GM12872 (cell line): ENCODE results near the gene SPEM1.

ENCODE experiments used
- TF ChIP-seq, protein P1 (sequence below): IDR thresholded peaks from 3 replicates; pipeline ENCODE4 v1.5.1; 2011; ENCODE audit warnings: low read depth, mild to moderate bottlenecking, low read length, moderate library complexity; ENCODE audit not compliant: insufficient read depth

SPEM1 gene

DNA sequence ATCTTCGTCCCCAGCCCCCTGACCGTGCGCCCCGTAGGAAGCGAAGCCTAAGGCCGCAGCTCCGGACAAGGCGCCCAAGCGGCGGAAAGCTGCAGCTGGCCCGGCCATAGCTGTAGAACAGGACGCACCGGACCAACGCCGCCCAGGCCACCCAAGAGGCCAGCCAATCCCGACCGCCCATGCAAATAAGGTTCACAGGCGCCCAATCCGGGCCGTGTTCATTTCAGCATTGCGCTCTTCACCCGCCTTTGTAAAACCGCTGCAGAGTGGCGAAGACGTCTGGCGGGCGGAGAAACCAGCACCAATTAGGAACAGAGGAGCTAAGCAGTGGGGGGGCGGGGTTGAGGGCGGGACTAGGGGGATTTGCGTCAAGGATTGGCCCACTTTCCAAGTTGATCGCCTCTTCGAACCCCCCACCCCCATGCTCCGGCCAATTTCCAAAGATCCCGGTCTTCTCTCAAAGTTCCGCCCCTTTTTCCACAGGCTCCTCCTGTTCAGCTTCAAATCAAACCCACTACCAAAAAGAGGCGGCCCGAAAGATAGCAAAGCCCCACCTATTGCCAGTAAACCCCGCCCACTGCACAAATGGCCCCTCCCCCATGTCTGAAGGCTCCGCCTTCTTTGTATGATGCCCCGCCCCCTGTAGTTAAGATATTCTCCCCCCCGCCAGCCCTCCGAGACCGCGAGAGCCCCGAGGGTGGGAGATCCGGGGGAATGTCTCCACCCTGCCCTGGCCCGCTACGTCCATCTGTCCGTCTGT is 16.0 kb upstream of the SPEM1 start, which contains the start of gene TMEM256:
TSS of gene TMEM256 (minus strand) at position 121 of the 760 bp plus-strand sequence. CDS start at position 108, 13 bp downstream.
- TF ChIP-seq, protein P1, sequence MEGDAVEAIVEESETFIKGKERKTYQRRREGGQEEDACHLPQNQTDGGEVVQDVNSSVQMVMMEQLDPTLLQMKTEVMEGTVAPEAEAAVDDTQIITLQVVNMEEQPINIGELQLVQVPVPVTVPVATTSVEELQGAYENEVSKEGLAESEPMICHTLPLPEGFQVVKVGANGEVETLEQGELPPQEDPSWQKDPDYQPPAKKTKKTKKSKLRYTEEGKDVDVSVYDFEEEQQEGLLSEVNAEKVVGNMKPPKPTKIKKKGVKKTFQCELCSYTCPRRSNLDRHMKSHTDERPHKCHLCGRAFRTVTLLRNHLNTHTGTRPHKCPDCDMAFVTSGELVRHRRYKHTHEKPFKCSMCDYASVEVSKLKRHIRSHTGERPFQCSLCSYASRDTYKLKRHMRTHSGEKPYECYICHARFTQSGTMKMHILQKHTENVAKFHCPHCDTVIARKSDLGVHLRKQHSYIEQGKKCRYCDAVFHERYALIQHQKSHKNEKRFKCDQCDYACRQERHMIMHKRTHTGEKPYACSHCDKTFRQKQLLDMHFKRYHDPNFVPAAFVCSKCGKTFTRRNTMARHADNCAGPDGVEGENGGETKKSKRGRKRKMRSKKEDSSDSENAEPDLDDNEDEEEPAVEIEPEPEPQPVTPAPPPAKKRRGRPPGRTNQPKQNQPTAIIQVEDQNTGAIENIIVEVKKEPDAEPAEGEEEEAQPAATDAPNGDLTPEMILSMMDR = no peak

DNA sequence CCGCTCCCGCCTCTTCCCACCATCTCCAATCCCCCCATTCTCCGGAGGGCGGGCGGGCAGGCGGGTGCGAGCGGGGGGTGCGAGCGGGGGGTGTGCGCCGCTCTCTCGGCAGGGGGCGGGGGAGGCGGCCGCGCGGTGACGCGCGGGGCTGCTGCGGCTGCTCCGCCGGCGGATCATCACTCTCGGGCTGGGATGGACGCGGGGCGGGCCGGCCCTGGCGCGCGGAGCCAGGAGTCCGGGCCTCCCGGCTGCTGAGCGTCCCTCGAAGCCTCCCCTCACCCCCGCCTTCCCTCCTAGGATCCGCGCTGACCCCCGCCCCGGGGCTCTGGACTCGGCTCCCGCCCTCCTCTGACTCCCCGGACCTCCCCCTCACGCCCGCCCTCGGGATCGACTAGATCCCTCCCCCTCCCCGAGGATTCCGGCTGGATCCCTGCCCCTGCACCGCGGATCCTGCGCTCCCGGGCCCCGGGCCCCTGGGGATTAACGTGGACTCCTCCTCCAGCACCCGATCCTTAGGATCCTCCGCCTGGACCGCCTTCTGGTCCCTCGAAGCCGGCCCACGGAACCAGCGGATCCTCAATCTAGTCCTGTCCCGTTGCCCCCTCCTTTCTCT is 15.3 kb upstream of the SPEM1 start:
- TF ChIP-seq, protein P1 = no peak

DNA sequence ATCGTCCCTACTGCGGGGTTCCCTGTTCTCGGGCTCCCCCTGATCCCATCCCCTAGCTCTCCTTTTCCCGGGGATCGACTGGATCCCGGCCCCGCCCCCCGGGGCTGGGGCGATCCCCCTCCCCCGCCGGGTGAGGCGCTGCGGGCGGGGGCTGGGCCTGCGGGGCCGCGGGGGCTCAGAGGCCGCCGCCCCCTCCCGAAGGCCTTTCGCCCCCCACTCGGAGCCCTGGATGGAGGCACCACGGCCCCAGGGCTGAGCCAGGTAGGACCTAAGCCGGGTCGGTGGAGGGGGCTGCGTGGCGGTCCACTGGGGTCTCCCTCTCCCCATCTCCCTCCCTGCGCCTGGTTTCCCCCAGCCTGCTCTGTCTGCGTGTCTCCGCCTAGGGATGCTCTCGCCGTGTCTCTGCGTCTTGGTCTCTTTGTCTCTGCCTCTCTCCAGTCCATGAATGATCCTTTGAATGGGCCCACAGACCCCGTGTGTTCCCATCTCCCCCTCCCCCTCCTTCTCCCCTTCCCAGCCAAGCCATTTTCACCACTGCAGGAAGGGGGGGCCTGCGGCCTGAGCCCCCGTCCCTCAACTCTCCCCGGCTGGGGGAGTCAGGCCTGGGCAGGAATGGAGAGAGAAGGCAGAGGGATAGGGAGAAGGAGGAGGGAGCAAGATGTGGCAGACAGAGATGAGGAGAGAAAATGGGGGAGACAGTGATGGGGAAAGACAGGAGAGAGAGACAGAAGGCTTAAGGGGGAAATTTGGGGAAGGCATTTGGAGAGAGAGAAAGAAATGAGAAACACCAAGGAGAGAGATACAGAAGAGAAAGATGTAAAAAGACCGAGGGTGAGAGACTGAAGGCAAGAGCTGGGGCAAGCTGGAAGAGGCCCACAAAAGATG is 14.5 kb upstream of the SPEM1 start:
- TF ChIP-seq, protein P1 = no peak

DNA sequence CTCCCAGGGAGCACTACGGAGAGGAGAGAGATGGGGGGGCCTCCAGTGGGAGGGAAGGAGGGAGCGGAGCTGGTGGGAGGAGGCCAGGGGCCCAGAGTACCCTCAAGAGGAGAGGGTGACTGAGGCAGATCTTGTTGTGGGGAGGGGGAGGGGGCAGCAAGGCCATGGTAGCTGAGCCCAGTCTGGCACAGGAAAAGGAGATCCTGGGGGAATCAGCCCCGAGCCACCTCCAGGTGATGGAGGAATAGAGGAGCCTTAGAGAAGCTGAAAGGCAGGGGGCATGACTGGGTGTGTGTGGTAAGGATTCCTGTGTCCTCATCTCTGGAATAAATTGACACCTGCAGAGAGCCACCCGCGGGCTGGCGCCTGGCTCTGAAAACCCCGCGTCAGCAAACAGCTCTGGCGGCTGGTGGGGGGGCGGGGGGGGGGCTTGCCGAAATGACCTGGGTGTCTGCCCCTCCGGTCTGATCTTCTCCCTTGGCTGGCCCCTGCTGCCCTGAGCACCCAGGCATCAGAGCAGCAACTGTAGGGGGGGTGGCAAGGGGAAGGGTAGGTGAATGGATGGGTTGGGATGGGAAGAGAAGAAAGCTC is 13.8 kb upstream of the SPEM1 start:
- TF ChIP-seq, protein P1 = no peak

DNA sequence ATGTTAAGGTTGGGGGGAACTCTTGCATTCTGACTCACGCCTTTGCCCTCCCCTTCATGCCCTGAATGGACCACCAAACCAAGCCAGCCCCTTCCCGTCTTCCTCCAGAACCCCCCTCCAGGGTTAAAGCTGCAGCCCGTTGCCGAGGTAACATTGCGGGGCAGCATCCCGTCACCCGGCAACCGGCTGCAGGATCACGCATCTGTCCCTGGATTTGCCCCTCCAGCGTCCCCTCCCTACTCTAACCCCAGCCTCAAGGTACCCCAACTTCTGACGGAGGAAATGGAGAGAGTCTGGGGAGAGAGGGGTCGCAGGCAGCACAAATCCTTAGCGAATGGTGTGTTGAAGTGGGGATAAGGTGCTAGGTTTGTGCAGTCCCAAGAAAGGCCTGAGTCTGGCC is 13.0 kb upstream of the SPEM1 start:
- TF ChIP-seq, protein P1 = no peak

DNA sequence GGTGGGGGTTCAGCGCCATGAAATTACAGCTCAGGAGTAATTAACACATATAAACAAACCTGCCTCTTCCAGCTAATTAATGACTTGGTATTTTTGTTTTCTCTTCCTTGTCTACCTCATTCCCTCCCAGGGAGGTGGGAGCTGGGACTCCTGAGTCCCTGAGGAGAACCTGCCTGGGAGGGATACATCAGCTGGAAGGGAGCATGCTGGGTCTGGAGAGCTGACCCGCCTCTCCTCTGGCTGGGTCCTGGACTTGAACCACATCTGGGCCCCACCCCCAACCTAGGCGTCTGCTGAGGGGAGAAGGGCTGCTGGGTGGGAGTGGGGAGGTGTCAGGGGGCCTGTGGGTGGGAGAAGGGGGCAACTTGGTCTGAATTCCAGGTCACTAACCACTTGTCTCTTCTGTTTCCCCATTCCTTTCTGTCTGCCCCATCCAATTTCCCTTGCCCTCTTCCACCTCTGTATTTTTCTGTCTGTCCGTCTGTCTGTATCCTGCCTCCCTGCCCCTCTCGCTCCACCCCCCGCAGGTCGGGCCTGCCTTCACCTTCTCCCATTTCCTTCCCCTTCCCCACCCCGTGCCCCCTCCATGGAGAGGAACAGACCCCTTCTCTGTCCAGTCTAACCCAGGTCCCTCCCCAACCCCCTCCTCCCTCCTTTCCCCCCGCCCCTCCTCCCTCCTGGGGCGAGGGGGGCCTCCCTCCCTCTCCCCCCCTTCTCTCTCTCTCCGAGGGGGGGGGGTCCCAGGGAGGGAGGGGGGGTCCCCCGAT is 12.5 kb upstream of the SPEM1 start, which contains the start of gene NLGN2:
TSS of gene NLGN2 (plus strand) at position 361 of the 767 bp plus-strand sequence. CDS start 411 bp downstream, outside the sequence.
- TF ChIP-seq, protein P1 = no peak
